HepG2 (cell line): ENCODE results near the gene CENATAC. TPM values are rescaled to one million over a fixed set of nuclear protein-coding genes. Genes with fewer than 3 reads are reported as not detected.
A peak's percentile ranks its signal among the peaks of the same experiment; 100 is the strongest.

ENCODE experiments used
- AKNA ChIP-seq: sonication (generic); formaldehyde crosslinking; IDR thresholded peaks from 2 replicates; pipeline ENCODE4 v1.4.0; 2020; ENCODE audit warnings: missing genetic modification reagents, borderline replicate concordance
- BORCS8-MEF2B ChIP-seq: sonication (generic); formaldehyde crosslinking; IDR thresholded peaks from 2 replicates; pipeline ENCODE4 v1.8.0; 2022; ENCODE audit warnings: mild to moderate bottlenecking, missing genetic modification reagents
- DZIP1 ChIP-seq: sonication (generic); formaldehyde crosslinking; IDR thresholded peaks from 2 replicates; pipeline ENCODE4 v1.5.0; 2020; ENCODE audit warnings: mild to moderate bottlenecking, missing genetic modification reagents
- GATAD2A ChIP-seq: IDR thresholded peaks from 2 replicates; pipeline ENCODE4 v1.6.1; 2016
- ISL2 ChIP-seq: sonication (generic); formaldehyde crosslinking; IDR thresholded peaks from 2 replicates; pipeline ENCODE4 v1.5.0; 2020; ENCODE audit warnings: missing genetic modification reagents
- KDM4B ChIP-seq: sonication (generic); formaldehyde crosslinking; IDR thresholded peaks from 2 replicates; pipeline ENCODE4 v1.4.0; 2020; ENCODE audit warnings: missing genetic modification reagents
- KMT2A ChIP-seq: sonication (generic); formaldehyde crosslinking; IDR thresholded peaks from 2 replicates; pipeline ENCODE4 v1.4.0; 2020; ENCODE audit warnings: missing genetic modification reagents
- MLXIP ChIP-seq: sonication (generic); formaldehyde crosslinking; IDR thresholded peaks from 2 replicates; pipeline ENCODE4 v1.9.0; 2021; ENCODE audit warnings: missing genetic modification reagents, borderline replicate concordance
- UBTF ChIP-seq: sonication (generic); formaldehyde crosslinking; IDR thresholded peaks from 2 replicates; pipeline ENCODE4 v1.4.0; 2020; ENCODE audit warnings: mild to moderate bottlenecking, missing genetic modification reagents
- ZBTB25 ChIP-seq: IDR thresholded peaks from 2 replicates; pipeline ENCODE4 v1.6.1; 2018; ENCODE audit warnings: missing genetic modification reagents
- ZNF550 ChIP-seq: sonication (generic); formaldehyde crosslinking; IDR thresholded peaks from 2 replicates; pipeline ENCODE4 v1.4.0; 2020; ENCODE audit warnings: mild to moderate bottlenecking, missing genetic modification reagents, borderline replicate concordance
- polyA plus RNA-seq, 8 experiments: library from polyadenylated mRNA; depleted of rRNA in 3 of 8; stranded (reverse) in 7 of 8; unstranded in 1 of 8; fragments of >200 nt; fragmentation: Illumina TruSeq in 4 of 8; extraction: Trizol in 4 of 8; gene quantifications; 2 replicates each; pipeline versions ENCODE4 v1.2.1 to v1.2.3, GENCODE V29; 2011 to 2016; ENCODE audit warnings: low read depth in 4 of 8, missing spikeins in 1 of 8, mixed read lengths in 1 of 8; ENCODE audit not compliant: insufficient read depth in 1 of 8
- total RNA-seq, 5 experiments: library from RNA; depleted of rRNA; stranded (reverse); fragments of >200 nt; fragmentation: Illumina TruSeq; extraction: Trizol; gene quantifications; 2 replicates each; pipeline ENCODE4 v1.2.3, GENCODE V29; 2016; ENCODE audit warnings: low read depth in 1 of 5

Gene CENATAC
- total and polyA plus RNA-seq, 2 of the 13 experiments (the other 11 are each of a cell fraction or from before 2014, with no cell fraction given), result 21.7 to 25.0 TPM

DNA sequence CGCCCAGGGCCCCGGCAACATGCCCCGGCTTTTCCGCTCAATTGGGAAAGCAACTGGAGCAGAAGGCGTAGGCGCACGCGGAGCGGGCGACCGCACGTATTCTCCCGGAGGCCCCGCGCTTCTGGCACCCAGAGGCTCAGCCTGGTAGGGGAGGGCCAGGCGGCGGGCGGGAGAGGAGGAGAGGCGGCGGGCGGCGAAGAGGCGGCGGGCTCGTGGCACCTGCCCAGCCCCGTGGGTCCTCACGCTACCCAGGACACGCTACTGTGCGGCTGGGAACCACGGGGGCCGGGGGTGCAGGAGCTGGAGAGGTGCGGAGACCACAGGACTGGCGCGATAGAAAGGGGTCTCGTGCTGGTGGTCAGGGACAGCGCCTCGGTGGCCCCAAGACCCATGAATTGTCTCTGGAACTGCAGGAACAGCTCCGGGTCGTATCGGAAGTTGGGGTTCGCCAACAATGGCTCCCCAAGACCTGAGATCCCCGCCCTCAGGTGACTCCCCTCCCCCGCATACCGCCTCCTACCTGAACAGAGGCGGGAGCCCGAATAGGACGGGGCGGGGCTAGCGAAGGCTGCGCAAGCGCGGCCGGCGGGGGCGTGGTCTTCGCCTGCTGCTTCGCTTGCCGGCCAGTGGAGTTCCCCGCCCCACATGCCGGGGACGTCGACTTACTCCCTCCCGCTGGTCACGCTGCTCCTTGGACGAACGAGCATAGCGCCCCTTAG, 32.5 kb downstream of the CENATAC start, which contains the start of gene SLC37A4 (continued):
- no peak for TF ChIP-seq DZIP1 (CRISPR knock-in tag)
- TF ChIP-seq ZBTB25 (CRISPR knock-in tag), result peak; percentile 91
- peak; percentile 63; the same call in 1 of the 2 replicates for TF ChIP-seq ISL2
- TF ChIP-seq KMT2A, result peak; percentile 65
- no peak for TF ChIP-seq AKNA (CRISPR knock-in tag)
- TF ChIP-seq BORCS8-MEF2B (CRISPR knock-in tag), result peak; percentile 88; the same call in 1 of the 2 replicates
- no peak for TF ChIP-seq ZNF550 (CRISPR knock-in tag)
- TF ChIP-seq UBTF, result peak; percentile 77
- TF ChIP-seq MLXIP, result 0 out of 2 replicates have a peak, but pooled peaks have one; percentile 7
- peak; percentile 73 for TF ChIP-seq GATAD2A (CRISPR knock-in tag)
- TF ChIP-seq KDM4B, result 0 out of 2 replicates have a peak, but pooled peaks have one; percentile 13
